GM20000 (cell line): ENCODE measurements around the gene TXNL4A.

ENCODE experiments used
- DNase-seq: peaks from one replicate; pipeline ENCODE4 v3.0.0; 2012; ENCODE audit warnings: low spot score
- TF ChIP-seq, protein P1 (sequence below): IDR thresholded peaks from 2 replicates; pipeline ENCODE4 v1.5.1; 2012; ENCODE audit warnings: mild to moderate bottlenecking, control low read depth; ENCODE audit errors: extremely low read depth, missing control alignments

The TXNL4A gene

GRCh38 chr18:79989195-79989497 lies 783 bp upstream of the TXNL4A start:
- TF ChIP-seq, protein P1, sequence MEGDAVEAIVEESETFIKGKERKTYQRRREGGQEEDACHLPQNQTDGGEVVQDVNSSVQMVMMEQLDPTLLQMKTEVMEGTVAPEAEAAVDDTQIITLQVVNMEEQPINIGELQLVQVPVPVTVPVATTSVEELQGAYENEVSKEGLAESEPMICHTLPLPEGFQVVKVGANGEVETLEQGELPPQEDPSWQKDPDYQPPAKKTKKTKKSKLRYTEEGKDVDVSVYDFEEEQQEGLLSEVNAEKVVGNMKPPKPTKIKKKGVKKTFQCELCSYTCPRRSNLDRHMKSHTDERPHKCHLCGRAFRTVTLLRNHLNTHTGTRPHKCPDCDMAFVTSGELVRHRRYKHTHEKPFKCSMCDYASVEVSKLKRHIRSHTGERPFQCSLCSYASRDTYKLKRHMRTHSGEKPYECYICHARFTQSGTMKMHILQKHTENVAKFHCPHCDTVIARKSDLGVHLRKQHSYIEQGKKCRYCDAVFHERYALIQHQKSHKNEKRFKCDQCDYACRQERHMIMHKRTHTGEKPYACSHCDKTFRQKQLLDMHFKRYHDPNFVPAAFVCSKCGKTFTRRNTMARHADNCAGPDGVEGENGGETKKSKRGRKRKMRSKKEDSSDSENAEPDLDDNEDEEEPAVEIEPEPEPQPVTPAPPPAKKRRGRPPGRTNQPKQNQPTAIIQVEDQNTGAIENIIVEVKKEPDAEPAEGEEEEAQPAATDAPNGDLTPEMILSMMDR = no peak
- no peak for DNase-seq

GRCh38 chr18:79988071-79988450 lies 302 bp downstream of the TXNL4A start:
- DNase-seq = peak; percentile 85
- TF ChIP-seq, protein P1 = peak; percentile 40

DNA sequence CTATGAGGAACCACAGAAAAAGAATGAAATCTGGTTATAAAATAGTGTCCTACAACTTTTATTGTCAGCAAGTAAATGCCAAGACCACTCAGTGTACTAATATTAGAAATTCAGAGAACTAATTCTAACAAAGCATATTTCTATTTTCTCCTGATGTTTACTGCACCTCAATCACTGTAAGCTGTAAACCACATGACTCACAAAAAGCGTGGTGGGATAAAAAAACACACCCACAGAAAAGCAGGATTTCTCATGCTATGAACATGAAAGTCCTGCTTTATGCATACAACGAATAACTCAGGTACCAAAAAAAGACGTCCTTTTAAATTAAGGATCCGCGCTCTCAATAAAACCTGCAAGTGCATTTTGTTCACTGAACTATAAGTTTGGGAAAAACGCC lies 797 bp downstream of the TXNL4A start:
- TF ChIP-seq, protein P1 = no peak
- no peak for DNase-seq

DNA sequence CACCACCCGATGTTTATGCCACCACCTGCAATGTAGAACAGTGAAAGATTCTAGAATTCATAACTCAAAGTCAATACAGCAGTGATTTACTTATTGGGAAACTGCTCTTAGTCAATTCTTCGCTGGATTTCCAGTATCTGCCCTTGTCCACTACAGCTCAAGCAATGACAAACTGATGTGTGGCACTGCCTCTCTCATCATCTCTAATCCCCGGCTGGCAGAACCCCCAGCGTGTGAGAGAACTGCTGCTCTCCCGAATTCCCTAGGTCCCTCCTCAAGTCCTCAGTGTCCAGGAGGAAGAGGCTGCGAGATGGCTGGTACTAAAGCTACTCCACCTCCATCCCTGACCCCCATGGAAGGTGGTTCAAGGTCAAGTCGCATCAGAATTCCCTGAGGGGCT lies 1.6 kb downstream of the TXNL4A start:
- TF ChIP-seq, protein P1 = no peak
- DNase-seq = no peak

DNA sequence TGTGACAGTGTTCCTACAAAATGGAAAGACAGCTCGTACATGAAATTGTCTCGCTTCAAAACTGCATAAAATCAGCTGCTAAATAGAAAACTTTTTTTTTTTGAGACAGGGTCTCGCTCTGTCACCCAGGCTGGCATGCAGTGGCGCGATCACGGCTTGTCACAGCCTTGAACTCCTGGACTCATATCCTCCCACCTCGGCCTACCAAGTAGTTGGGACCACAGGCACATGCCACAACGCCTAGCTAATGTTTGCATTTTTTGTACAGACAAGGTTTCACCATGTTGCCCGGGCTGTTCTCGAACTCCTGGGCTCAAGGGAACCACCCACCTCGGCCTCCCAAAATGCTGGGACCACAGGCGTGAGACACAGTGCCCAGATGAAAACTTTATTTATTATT lies 3.2 kb downstream of the TXNL4A start:
- TF ChIP-seq, protein P1 = no peak
- DNase-seq = no peak

GRCh38 chr18:79983793-79984192 lies 4.6 kb downstream of the TXNL4A start:
- TF ChIP-seq, protein P1 = no peak
- DNase-seq = no peak

DNA sequence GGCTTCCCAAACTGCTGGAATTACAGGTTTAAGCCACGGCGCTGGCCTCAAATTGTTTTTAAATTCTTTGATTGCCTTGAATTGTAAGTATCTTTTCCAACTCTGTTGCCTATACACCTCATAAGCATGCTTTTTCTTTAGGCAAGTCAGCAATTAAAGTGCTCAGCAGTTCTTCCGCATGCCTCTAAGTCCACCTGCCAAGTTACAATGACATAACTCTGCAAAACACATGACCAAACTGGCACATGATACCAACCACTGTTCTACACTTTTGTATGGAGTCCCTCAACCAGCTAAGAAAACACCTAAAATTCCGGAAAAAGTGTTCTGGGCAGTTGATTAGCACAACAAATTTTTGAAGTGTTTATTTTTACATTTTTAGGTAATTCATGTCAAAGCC lies 5.1 kb downstream of the TXNL4A start:
- TF ChIP-seq, protein P1 = no peak
- DNase-seq = no peak
